HepG2 (cell line): ENCODE measurements around the gene PUM1. TPM values are rescaled to one million over a fixed set of nuclear protein-coding genes. Genes with fewer than 3 reads are reported as not detected.

Source experiments
- ATAC-seq: fragments of 200-7000 bp; cut with Tn5 transposase; 3 replicates; pipeline ENCODE4 v1.9.1; 2020; ENCODE audit warnings: mild to moderate bottlenecking, moderate library complexity
- BruUV-seq: library from RNA; stranded (reverse); fragments of 400-500 nt; replicated peaks from 2 replicates; lab custom pipeline; 2021; lab: Mats Ljungman, UMichigan
- CTCF ChIA-PET: fragments of 300-600 bp; formaldehyde crosslinking; extraction: SDS; loops from one replicate; lab custom pipeline; 2021; ENCODE audit warnings: low total read pairs, inconsistent platforms, low intra/inter-chr PET ratio; lab: Yijun Ruan, JAX
- POLR2A ChIA-PET: fragments of 350-600 bp; sonication (Branson Sonifier 250); formaldehyde crosslinking; loops from one replicate; lab custom pipeline; 2020; ENCODE audit warnings: antibody characterized with exemption, inconsistent platforms; lab: Yijun Ruan, JAX
- DNase-seq: peaks from one replicate; pipeline ENCODE4 v3.0.0-alpha.2; 2015; ENCODE audit warnings: low spot score
- FAIRE-seq: peaks from 3 replicates; lab custom pipeline; 2011; peaks lifted over from hg19 to GRCh38; lab: Jason Lieb, UNC
- H2AFZ ChIP-seq: one replicate; pipeline ENCODE4 v1.6.1; 2011; ENCODE audit warnings: low read length, inconsistent platforms
- H3K27ac ChIP-seq: fragments of 300-600 bp; 3 replicates; pipeline ENCODE4 v1.8.0; 2011; ENCODE audit warnings: mixed run types, mild to moderate bottlenecking, mixed read lengths, low read length, inconsistent platforms; ENCODE audit not compliant: insufficient read depth; ENCODE audit errors: extremely low read length
- H3K27me3 ChIP-seq, 2 experiments: fragments of 200-600 bp in 1 of 2; 2 replicates in 1 of 2; 3 replicates in 1 of 2; pipeline versions ENCODE4 v1.6.0 to v1.8.0; 2011; ENCODE audit warnings: low read length in 2 of 2, mild to moderate bottlenecking in 2 of 2, moderate library complexity in 2 of 2, inconsistent platforms in 1 of 2; ENCODE audit not compliant: insufficient read depth in 2 of 2, control insufficient read depth in 1 of 2
- H3K36me3 ChIP-seq, 2 experiments: fragments of 200-600 bp in 1 of 2; replicated peaks in 1 of 2; 2 replicates in 1 of 2; 3 replicates in 1 of 2; pipeline versions ENCODE4 v1.5.1 to v1.8.0; 2011; ENCODE audit warnings: low read length in 2 of 2, inconsistent platforms in 1 of 2; ENCODE audit not compliant: insufficient read depth in 2 of 2, control insufficient read depth in 1 of 2
- H3K4me1 ChIP-seq: 2 replicates; pipeline ENCODE4 v1.5.1; 2012; ENCODE audit warnings: low read length, inconsistent platforms; ENCODE audit not compliant: insufficient read depth
- H3K4me2 ChIP-seq: 2 replicates; pipeline ENCODE4 v1.6.0; 2011; ENCODE audit warnings: low read depth, low read length, inconsistent platforms
- H3K4me3 ChIP-seq, 3 experiments: fragments of 200-600 bp in 1 of 3; sonication (generic), shearing (Covaris generic) in 1 of 3; replicated peaks in 1 of 3; 2 replicates each; pipeline ENCODE4 v1.5.1; 2011 to 2016; ENCODE audit warnings: low read length in 3 of 3, inconsistent platforms in 2 of 3, low read depth in 2 of 3, mild to moderate bottlenecking in 2 of 3, control low read depth in 1 of 3, mixed read lengths in 1 of 3; ENCODE audit not compliant: insufficient read depth in 1 of 3
- H3K79me2 ChIP-seq: one replicate; pipeline ENCODE4 v1.6.1; 2011; ENCODE audit warnings: low read length, inconsistent platforms; ENCODE audit not compliant: insufficient read depth
- H3K9ac ChIP-seq: 2 replicates; pipeline ENCODE4 v1.6.0; 2011; ENCODE audit warnings: mild to moderate bottlenecking, low read depth, low read length, inconsistent platforms; ENCODE audit not compliant: insufficient read depth
- H3K9me3 ChIP-seq: 2 replicates; pipeline ENCODE4 v1.5.1; 2012; ENCODE audit warnings: mild to moderate bottlenecking, low read length
- H4K20me1 ChIP-seq: 2 replicates; pipeline ENCODE4 v1.6.0; 2011; ENCODE audit warnings: inconsistent platforms, mild to moderate bottlenecking, low read length, moderate library complexity; ENCODE audit not compliant: insufficient read depth
- ELF1 ChIP-seq: sonication (generic); formaldehyde crosslinking; IDR thresholded peaks from 2 replicates; pipeline ENCODE4 v1.4.0; 2020; ENCODE audit warnings: missing genetic modification reagents
- HNRNPK ChIP-seq: fragments of 200-400 bp; formaldehyde crosslinking; IDR thresholded peaks from 2 replicates; pipeline ENCODE4 v1.6.1; 2018; ENCODE audit warnings: low read length, low read depth, moderate library complexity, mild to moderate bottlenecking; ENCODE audit not compliant: poor library complexity, severe bottlenecking
- MEIS2 ChIP-seq: sonication (generic); formaldehyde crosslinking; IDR thresholded peaks from 2 replicates; pipeline ENCODE4 v1.9.0; 2021; ENCODE audit warnings: mild to moderate bottlenecking, missing genetic modification reagents
- NCOA1 ChIP-seq: sonication (generic); formaldehyde crosslinking; IDR thresholded peaks from 2 replicates; pipeline ENCODE4 v1.9.0; 2021; ENCODE audit warnings: missing genetic modification reagents
- PCBP1 ChIP-seq: fragments of 200-400 bp; formaldehyde crosslinking; IDR thresholded peaks from 2 replicates; pipeline ENCODE4 v1.6.1; 2017; ENCODE audit warnings: mild to moderate bottlenecking, low read depth, low read length, borderline replicate concordance
- TOE1 ChIP-seq: sonication (generic); formaldehyde crosslinking; IDR thresholded peaks from 2 replicates; pipeline ENCODE4 v1.4.0; 2020; ENCODE audit warnings: mild to moderate bottlenecking, missing genetic modification reagents
- YEATS4 ChIP-seq: sonication (generic); formaldehyde crosslinking; IDR thresholded peaks from 2 replicates; pipeline ENCODE4 v1.4.0; 2020; ENCODE audit warnings: missing genetic modification reagents, borderline replicate concordance
- ZC3H4 ChIP-seq: sonication (generic); formaldehyde crosslinking; IDR thresholded peaks from 2 replicates; pipeline ENCODE4 v1.4.0; 2020; ENCODE audit warnings: missing genetic modification reagents, borderline replicate concordance
- ZFP82 ChIP-seq: sonication (generic); formaldehyde crosslinking; IDR thresholded peaks from 2 replicates; pipeline ENCODE4 v1.5.1; 2020; ENCODE audit warnings: mild to moderate bottlenecking, missing genetic modification reagents, borderline replicate concordance
- ZNF33A ChIP-seq: sonication (generic); formaldehyde crosslinking; IDR thresholded peaks from 2 replicates; pipeline ENCODE4 v1.5.1; 2020; ENCODE audit warnings: missing genetic modification reagents, mild to moderate bottlenecking, moderate library complexity, borderline replicate concordance
- ZNF792 ChIP-seq: IDR thresholded peaks from 2 replicates; pipeline ENCODE4 v1.6.1; 2016
- WGBS: methylation state at CpG from one replicate; pipeline ENCODE4 v1.1.6; 2017; ENCODE audit warnings: low lambda C conversion rate; 5-methylcytosine and 5-hydroxymethylcytosine counted together
- in situ Hi-C: cut with HindIII; loops from 2 replicates; pipeline ENCODE4 v1.10.0; 2017; ENCODE audit warnings: low pct_unique_long_range_greater_than_20kb; ENCODE audit not compliant: extremely low pct_ligation_motif_present
- intact Hi-C: fragments of 100-400 bp; cut with micrococcal nuclease; formaldehyde crosslinking; loops from one replicate; pipeline ENCODE4 v1.10.0; 2022; ENCODE audit not compliant: unreplicated experiment
- polyA plus RNA-seq, 8 experiments: library from polyadenylated mRNA; depleted of rRNA in 3 of 8; stranded (reverse) in 7 of 8; unstranded in 1 of 8; fragments of >200 nt; fragmentation: Illumina TruSeq in 4 of 8; extraction: Trizol in 4 of 8; gene quantifications; 2 replicates each; pipeline versions ENCODE4 v1.2.1 to v1.2.3, GENCODE V29; 2011 to 2016; ENCODE audit warnings: low read depth in 4 of 8, missing spikeins in 1 of 8, mixed read lengths in 1 of 8; ENCODE audit not compliant: insufficient read depth in 1 of 8
- total RNA-seq, 5 experiments: library from RNA; depleted of rRNA; stranded (reverse); fragments of >200 nt; fragmentation: Illumina TruSeq; extraction: Trizol; gene quantifications; 2 replicates each; pipeline ENCODE4 v1.2.3, GENCODE V29; 2016; ENCODE audit warnings: low read depth in 1 of 5
- TF ChIP-seq, protein P1 (sequence below): sonication (generic); formaldehyde crosslinking; IDR thresholded peaks from 2 replicates; pipeline ENCODE4 v1.4.0; 2020; ENCODE audit warnings: low read depth, missing genetic modification reagents
- TF ChIP-seq, protein P2 (sequence below), 2 experiments: sonication (generic) in 1 of 2; formaldehyde crosslinking in 1 of 2; IDR thresholded peaks; 2 replicates each; pipeline versions ENCODE4 v1.5.1 to v1.6.1; 2011 to 2020; ENCODE audit warnings: borderline replicate concordance in 1 of 2, low read depth in 1 of 2, low read length in 1 of 2, mild to moderate bottlenecking in 1 of 2, missing genetic modification reagents in 1 of 2, moderate library complexity in 1 of 2
- TF ChIP-seq, protein P3 (sequence below): sonication (generic); formaldehyde crosslinking; IDR thresholded peaks from 2 replicates; pipeline ENCODE4 v1.4.0; 2020; ENCODE audit warnings: missing genetic modification reagents
- TF ChIP-seq, protein P4 (sequence below): sonication (generic); formaldehyde crosslinking; IDR thresholded peaks from 2 replicates; pipeline ENCODE4 v1.8.1; 2023; ENCODE audit warnings: mild to moderate bottlenecking, missing genetic modification reagents, borderline replicate concordance

Gene PUM1
- total and polyA plus RNA-seq, 2 of the 13 experiments (the other 11 are each of a cell fraction or from before 2014, with no cell fraction given): 64.7 to 91.0 TPM

DNA sequence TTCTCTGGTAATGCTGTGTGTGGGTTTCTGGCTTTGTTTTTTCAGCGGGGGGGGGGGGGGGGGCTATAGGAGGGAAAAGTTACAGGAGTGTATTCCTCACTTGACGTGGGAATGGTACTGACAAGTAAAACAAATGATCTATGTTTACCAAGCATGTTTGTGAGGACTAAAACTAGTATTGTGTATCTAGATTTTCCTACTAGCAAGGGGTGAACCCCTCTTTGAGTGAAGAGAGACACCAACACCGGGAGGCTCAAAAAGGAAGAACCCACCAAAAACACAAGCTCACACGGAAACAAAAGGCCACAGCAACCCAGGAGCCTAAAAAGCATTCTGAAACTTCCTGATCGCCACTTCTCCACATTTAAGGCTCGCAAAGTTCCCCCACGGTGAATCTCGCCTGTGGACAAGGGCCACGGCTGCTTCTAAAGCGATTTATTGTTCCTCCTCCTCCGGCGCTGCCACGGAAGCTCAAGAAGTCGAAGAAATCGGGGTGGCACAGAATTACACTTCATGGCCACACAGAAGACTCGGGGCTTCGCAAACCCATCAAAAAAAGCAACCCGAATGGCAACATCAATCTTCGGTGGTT is 703 bp downstream of the PUM1 start:
- intact Hi-C loops: loop anchor here (10.0 kb wide), 1 partner anchor 90 kb away; no protein-coding TSS in a partner anchor
- CTCF ChIA-PET: no interaction called here
- TF ChIP-seq PCBP1 (0 out of 2 replicates have a peak, but pooled peaks have one; percentile 44), ZFP82 (0 out of 2 replicates have a peak, but pooled peaks have one; percentile 3), ZC3H4 (CRISPR knock-in tag) (peak; percentile 25; the same call in 1 of the 2 replicates), YEATS4 (CRISPR knock-in tag) (peak; percentile 13; the same call in 1 of the 2 replicates), TOE1 (CRISPR knock-in tag) (0 out of 2 replicates have a peak, but pooled peaks have one; percentile 7), NCOA1 (CRISPR knock-in tag) (no peak), ZNF33A (CRISPR knock-in tag) (no peak), ZNF792 (CRISPR knock-in tag) (0 out of 2 replicates have a peak, but pooled peaks have one; percentile 2), ELF1 (no peak), MEIS2 (0 out of 2 replicates have a peak, but pooled peaks have one; percentile 21), HNRNPK (peak; percentile 94)
- TF ChIP-seq, protein P1, sequence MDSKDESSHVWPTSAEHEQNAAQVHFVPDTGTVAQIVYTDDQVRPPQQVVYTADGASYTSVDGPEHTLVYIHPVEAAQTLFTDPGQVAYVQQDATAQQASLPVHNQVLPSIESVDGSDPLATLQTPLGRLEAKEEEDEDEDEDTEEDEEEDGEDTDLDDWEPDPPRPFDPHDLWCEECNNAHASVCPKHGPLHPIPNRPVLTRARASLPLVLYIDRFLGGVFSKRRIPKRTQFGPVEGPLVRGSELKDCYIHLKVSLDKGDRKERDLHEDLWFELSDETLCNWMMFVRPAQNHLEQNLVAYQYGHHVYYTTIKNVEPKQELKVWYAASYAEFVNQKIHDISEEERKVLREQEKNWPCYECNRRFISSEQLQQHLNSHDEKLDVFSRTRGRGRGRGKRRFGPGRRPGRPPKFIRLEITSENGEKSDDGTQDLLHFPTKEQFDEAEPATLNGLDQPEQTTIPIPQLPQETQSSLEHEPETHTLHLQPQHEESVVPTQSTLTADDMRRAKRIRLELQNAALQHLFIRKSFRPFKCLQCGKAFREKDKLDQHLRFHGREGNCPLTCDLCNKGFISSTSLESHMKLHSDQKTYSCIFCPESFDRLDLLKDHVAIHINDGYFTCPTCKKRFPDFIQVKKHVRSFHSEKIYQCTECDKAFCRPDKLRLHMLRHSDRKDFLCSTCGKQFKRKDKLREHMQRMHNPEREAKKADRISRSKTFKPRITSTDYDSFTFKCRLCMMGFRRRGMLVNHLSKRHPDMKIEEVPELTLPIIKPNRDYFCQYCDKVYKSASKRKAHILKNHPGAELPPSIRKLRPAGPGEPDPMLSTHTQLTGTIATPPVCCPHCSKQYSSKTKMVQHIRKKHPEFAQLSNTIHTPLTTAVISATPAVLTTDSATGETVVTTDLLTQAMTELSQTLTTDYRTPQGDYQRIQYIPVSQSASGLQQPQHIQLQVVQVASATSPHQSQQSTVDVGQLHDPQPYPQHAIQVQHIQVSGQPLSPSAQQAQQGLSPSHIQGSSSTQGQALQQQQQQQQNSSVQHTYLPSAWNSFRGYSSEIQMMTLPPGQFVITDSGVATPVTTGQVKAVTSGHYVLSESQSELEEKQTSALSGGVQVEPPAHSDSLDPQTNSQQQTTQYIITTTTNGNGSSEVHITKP: 0 out of 2 replicates have a peak, but pooled peaks have one; percentile 1
- TF ChIP-seq, protein P2, sequence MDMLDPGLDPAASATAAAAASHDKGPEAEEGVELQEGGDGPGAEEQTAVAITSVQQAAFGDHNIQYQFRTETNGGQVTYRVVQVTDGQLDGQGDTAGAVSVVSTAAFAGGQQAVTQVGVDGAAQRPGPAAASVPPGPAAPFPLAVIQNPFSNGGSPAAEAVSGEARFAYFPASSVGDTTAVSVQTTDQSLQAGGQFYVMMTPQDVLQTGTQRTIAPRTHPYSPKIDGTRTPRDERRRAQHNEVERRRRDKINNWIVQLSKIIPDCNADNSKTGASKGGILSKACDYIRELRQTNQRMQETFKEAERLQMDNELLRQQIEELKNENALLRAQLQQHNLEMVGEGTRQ (IDR thresholded peaks at IDR 0.05; ENCODE audit: low read depth, low read length): no peak
- TF ChIP-seq, protein P2 (CRISPR knock-in tag; IDR thresholded peaks at IDR 0.05; ENCODE audit: borderline replicate concordance): no peak
- TF ChIP-seq, protein P3, sequence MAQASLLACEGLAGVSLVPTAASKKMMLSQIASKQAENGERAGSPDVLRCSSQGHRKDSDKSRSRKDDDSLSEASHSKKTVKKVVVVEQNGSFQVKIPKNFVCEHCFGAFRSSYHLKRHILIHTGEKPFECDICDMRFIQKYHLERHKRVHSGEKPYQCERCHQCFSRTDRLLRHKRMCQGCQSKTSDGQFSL (CRISPR knock-in tag): 0 out of 2 replicates have a peak, but pooled peaks have one; percentile 21
- TF ChIP-seq, protein P4, sequence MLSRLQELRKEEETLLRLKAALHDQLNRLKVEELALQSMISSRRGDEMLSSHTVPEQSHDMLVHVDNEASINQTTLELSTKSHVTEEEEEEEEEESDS (CRISPR knock-in tag): 0 out of 2 replicates have a peak, but pooled peaks have one; percentile 49

More for the DNA sequence above, 703 bp downstream of the PUM1 start:
- Histone ChIP-seq H3K27me3 (no peaks in the 10 kb centered on the region; a peak in 1 of 5 replicates), H3K27ac (peak overlapping the region; percentile 100), H3K79me2 (peaks cover 53% of the 10 kb centered on the region), H3K9ac (peak overlapping the region; percentile 99), H4K20me1 (peaks cover 41% of the 10 kb centered on the region), H2AFZ (no peak overlapping the region), H3K9me3 (no peaks in the 10 kb centered on the region), H3K4me3 (peak overlapping the region; percentile 86 to 95 (median 88)), H3K4me2 (peak overlapping the region; percentile 80), H3K36me3 (peaks cover under 1 to 2% of the 10 kb centered on the region in 2 experiments; a peak in 2 of 5 replicates), H3K4me1 (peaks cover 49% of the 10 kb centered on the region)
- WGBS: 0% methylated on average over 12 of the region's 19 CpGs
- FAIRE-seq (no peak), ATAC-seq (no peak; the same call in 2 of the 3 replicates), DNase-seq (peak; percentile 33)
- POLR2A ChIA-PET: interaction anchor here (0.6 to 2.7 kb wide), 9 partner anchors 8 to 117 kb away, joined by 3 to 15 read pairs (median 3); no protein-coding TSS in a partner anchor
- TSS peak; percentile 96 for BruUV-seq
- in situ Hi-C loops: no loop called here
